Measurements from ENCODE around the gene PALD1.

DNA sequence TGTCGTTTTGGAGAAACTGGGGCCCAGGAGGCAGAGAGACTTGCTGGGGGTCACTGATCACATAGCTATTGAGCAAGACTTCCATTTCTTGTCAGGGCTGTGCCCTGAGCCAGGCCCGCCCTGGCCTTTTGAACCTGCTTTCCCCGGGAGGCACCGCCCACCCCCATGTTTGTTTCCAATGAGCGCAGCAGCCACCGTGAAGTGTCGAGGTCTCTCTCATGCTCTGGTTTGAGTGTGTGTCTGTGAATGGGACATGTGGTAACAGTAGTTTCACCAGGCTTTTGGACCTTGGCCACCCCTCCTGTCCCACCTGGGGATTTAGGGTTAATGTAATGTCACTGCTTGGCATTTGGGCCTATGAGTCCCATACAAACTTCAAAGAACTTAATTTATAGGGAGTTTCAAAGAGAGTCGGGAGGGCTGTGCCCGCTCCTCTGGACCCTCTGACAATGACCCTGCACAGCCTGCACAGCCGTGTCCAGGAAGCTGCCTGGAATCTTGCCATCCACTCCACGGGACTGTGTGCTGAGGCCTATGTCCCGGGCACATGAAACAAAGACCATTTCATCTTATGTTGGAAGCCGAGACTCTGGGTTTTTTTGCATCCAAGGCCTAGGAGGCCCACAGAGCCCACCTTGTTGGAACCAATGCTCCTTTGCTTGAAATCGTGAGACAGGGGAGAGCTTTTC is 117.7 kb downstream of the PALD1 start:
- TF ChIP-seq, protein P1, sequence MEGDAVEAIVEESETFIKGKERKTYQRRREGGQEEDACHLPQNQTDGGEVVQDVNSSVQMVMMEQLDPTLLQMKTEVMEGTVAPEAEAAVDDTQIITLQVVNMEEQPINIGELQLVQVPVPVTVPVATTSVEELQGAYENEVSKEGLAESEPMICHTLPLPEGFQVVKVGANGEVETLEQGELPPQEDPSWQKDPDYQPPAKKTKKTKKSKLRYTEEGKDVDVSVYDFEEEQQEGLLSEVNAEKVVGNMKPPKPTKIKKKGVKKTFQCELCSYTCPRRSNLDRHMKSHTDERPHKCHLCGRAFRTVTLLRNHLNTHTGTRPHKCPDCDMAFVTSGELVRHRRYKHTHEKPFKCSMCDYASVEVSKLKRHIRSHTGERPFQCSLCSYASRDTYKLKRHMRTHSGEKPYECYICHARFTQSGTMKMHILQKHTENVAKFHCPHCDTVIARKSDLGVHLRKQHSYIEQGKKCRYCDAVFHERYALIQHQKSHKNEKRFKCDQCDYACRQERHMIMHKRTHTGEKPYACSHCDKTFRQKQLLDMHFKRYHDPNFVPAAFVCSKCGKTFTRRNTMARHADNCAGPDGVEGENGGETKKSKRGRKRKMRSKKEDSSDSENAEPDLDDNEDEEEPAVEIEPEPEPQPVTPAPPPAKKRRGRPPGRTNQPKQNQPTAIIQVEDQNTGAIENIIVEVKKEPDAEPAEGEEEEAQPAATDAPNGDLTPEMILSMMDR (IDR thresholded peaks at IDR 0.05) = no peak
- no peak for TF ChIP-seq POLR2A (IDR thresholded peaks at IDR 0.05)
- TF ChIP-seq POLR2AphosphoS5 (IDR thresholded peaks at IDR 0.05) = no peak

All from breast epithelium (tissue), 3 donors.